ENCODE measurements around the gene GPR142.

DNA sequence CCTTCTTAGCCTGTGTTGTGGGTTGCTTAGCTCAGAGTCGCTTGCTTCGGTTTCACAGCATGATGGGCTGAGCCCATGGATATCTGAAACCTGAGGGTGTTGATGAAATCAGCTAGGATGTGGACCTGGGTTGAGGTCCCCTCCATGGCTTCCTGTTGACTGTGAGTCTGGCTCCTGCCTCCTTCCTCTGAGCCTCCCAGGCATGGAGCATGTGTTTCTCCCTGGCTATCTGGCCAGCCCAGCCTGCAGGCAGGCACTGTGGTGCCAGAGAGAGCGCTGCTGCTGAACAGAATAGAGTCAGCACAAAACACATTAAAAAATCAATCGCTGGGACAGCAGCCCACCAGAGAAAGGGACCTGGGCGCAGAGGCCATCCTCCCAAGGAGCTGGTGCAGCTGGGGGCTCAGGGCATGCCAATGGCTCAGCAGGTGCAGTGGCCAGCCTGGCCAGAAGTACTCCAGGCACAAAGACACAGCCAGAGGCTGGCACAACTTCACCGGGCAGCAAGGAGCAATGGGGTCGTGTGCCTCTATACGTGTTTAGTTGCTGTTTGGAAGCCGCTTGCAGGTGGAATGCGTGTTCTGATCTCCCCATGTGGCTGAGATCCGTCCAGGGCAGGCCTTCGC, 36.3 kb downstream of the GPR142 start:
- TF ChIP-seq EZH2phosphoT487 (IDR thresholded peaks at IDR 0.05; ENCODE audit: insufficient read depth, low read depth) (no peak), EZH2 (IDR thresholded peaks at IDR 0.05; ENCODE audit: insufficient read depth, poor library complexity, severe bottlenecking) (no peak)
